HG02884 (cell line): ENCODE results near the gene SCART1.

ENCODE experiments used
- ATAC-seq: cut with Tn5 transposase; IDR thresholded peaks from one replicate; pipeline ENCODE4 v1.9.1; 2021; ENCODE audit warnings: mild to moderate bottlenecking, moderate library complexity; ENCODE audit not compliant: unreplicated experiment

The SCART1 gene

GRCh38 chr10:133454204-133454893 is 604 bp downstream of the SCART1 start:
- ATAC-seq, result no peak

- no peak for ATAC-seq
These were observed 1.5 kb downstream of the SCART1 start for GRCh38 chr10:133455196-133455595.

GRCh38 chr10:133455611-133456031 is 1.9 kb downstream of the SCART1 start:
- ATAC-seq, result no peak

GRCh38 chr10:133456041-133456951 is 2.6 kb downstream of the SCART1 start:
- no peak for ATAC-seq

- ATAC-seq, result no peak
These were observed 3.5 kb downstream of the SCART1 start for GRCh38 chr10:133457100-133457841.

GRCh38 chr10:133458021-133458709 is 4.4 kb downstream of the SCART1 start:
- ATAC-seq, result no peak

GRCh38 chr10:133458710-133459453 is 5.1 kb downstream of the SCART1 start:
- no peak for ATAC-seq

GRCh38 chr10:133459454-133460207 is 5.9 kb downstream of the SCART1 start:
- ATAC-seq, result no peak

- no peak for ATAC-seq
These were observed 6.5 kb downstream of the SCART1 start for GRCh38 chr10:133460208-133460769.

GRCh38 chr10:133461027-133461426 is 7.3 kb downstream of the SCART1 start:
- no peak for ATAC-seq

- no peak for ATAC-seq
These were observed 8.1 kb downstream of the SCART1 start for GRCh38 chr10:133461841-133462240.

- no peak for ATAC-seq
These were observed 9.0 kb downstream of the SCART1 start for GRCh38 chr10:133462512-133463305.

GRCh38 chr10:133464582-133465031 is 10.9 kb downstream of the SCART1 start:
- ATAC-seq, result no peak

GRCh38 chr10:133465191-133465949 is 11.6 kb downstream of the SCART1 start:
- no peak for ATAC-seq

GRCh38 chr10:133465950-133466474 is 12.3 kb downstream of the SCART1 start:
- no peak for ATAC-seq

GRCh38 chr10:133466683-133467275 is 13.0 kb downstream of the SCART1 start:
- ATAC-seq, result no peak
